ENCODE data around the gene DESI1. TPM values are rescaled to one million over a fixed set of nuclear protein-coding genes. Genes with fewer than 3 reads are reported as not detected.

DESI1 gene
- total and polyA plus RNA-seq, 2 of the 13 experiments (the other 11 are each of a cell fraction or from before 2014, with no cell fraction given), result 21.6 to 29.2 TPM

DNA sequence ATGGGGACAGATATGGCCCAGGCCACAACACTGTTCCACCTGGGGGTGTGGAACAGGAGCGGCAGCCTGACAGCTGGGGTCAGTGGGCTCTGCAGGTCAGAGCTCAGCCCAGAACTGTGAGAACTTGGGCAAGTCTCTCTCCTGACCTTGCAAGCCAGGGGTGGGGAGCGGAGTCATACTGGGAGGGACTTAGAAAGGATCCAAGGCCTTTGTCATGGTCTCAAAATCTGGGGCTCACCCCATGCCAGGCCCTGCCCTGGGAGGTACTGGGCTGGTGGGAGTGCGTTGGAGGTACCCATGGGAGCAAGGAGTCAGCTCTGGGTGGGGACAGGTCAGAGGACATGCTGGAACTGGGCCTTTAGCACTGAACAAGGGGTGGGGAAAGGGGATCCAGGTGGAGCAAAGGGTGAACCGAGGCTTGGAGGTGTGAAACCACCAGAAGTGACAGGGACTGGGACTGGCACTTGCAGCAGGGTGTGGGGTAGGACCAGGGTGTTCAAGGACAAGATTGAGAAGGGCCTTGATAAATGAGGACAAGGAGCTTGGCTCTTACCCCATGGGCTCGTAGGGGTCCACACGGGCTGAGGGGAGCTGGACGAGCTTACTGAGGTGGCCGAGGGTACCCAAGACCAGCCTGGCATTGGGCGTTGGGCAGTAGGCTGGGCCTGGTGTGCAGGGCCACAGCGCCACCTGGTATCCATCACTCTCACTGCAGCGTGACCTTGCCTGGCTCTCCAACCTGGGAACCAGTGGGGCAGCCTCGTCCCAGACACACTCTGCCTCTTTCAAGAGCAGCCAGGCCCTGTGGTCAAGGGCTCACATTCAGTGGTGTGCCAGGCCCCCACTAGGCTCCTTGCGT lies 23.8 kb downstream of the DESI1 start (continued):
- peak; percentile 17; the same call in 1 of the 2 replicates for TF ChIP-seq TARDBP (CRISPR knock-in tag; IDR thresholded peaks at IDR 0.05)
- TF ChIP-seq ZBTB38 (CRISPR knock-in tag; IDR thresholded peaks at IDR 0.05), result peak; percentile 71
- TF ChIP-seq, protein P1, sequence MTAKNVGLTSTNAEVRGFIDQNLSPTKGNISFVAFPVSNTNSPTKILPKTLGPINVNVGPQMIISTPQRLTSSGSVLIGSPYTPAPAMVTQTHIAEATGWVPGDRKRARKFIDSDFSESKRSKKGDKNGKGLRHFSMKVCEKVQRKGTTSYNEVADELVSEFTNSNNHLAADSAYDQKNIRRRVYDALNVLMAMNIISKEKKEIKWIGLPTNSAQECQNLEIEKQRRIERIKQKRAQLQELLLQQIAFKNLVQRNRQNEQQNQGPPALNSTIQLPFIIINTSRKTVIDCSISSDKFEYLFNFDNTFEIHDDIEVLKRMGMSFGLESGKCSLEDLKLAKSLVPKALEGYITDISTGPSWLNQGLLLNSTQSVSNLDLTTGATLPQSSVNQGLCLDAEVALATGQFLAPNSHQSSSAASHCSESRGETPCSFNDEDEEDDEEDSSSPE (CRISPR knock-in tag; IDR thresholded peaks at IDR 0.05), result no peak
- TF ChIP-seq HNF1B (CRISPR knock-in tag; IDR thresholded peaks at IDR 0.05), result 0 out of 2 replicates have a peak, but pooled peaks have one; percentile 33
- 0 out of 2 replicates have a peak, but pooled peaks have one; percentile 20 for TF ChIP-seq ZBTB7B (CRISPR knock-in tag; IDR thresholded peaks at IDR 0.05)
- TF ChIP-seq PRPF4 (IDR thresholded peaks at IDR 0.05; ENCODE audit: low read depth, low read length, poor library complexity, severe bottlenecking), result no peak
- TF ChIP-seq THAP9 (CRISPR knock-in tag; IDR thresholded peaks at IDR 0.05; ENCODE audit: borderline replicate concordance), result peak; percentile 31; the same call in 1 of the 2 replicates
- TF ChIP-seq, protein P2, sequence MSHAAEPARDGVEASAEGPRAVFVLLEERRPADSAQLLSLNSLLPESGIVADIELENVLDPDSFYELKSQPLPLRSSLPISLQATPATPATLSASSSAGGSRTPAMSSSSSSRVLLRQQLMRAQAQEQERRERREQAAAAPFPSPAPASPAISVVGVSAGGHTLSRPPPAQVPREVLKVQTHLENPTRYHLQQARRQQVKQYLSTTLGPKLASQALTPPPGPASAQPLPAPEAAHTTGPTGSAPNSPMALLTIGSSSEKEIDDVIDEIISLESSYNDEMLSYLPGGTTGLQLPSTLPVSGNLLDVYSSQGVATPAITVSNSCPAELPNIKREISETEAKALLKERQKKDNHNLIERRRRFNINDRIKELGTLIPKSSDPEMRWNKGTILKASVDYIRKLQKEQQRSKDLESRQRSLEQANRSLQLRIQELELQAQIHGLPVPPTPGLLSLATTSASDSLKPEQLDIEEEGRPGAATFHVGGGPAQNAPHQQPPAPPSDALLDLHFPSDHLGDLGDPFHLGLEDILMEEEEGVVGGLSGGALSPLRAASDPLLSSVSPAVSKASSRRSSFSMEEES (CRISPR knock-in tag; IDR thresholded peaks at IDR 0.05), result no peak
- TF ChIP-seq AGO2 (optimal IDR thresholded peaks at IDR 0.05; ENCODE audit: low read depth, low read length), result peak; percentile 69
- TF ChIP-seq SAFB2 (CRISPR knock-in tag; IDR thresholded peaks at IDR 0.05; ENCODE audit: borderline replicate concordance, low read depth), result no peak
- peak; percentile 68 for TF ChIP-seq ZNF687 (CRISPR knock-in tag; IDR thresholded peaks at IDR 0.05)
- TF ChIP-seq ERF (CRISPR knock-in tag; IDR thresholded peaks at IDR 0.05), result no peak

Data from HepG2 (cell line).